H9 (cell line): ENCODE data around the gene SYT17. TPM values are rescaled to one million over a fixed set of nuclear protein-coding genes. Genes with fewer than 3 reads are reported as not detected.

ENCODE experiments used
- DNase-seq: peaks from one replicate; pipeline ENCODE4 v3.0.0-alpha.2; 2017
- H2AFZ ChIP-seq: one replicate; pipeline ENCODE4 v1.6.1; 2013; ENCODE audit warnings: mild to moderate bottlenecking, low read length, control low read depth, moderate library complexity
- H2AK5ac ChIP-seq: 2 replicates; pipeline ENCODE4 v1.6.1; 2013; ENCODE audit warnings: low read length, control low read depth, mixed read lengths; ENCODE audit not compliant: insufficient read length
- H2BK120ac ChIP-seq: one replicate; pipeline ENCODE4 v1.6.1; 2013; ENCODE audit warnings: low read depth, mild to moderate bottlenecking, low read length, control low read depth, inconsistent platforms; ENCODE audit not compliant: poor library complexity, severe bottlenecking
- H2BK12ac ChIP-seq: 2 replicates; pipeline ENCODE4 v1.6.1; 2013; ENCODE audit warnings: low read length, control low read depth, mixed read lengths, low read depth; ENCODE audit not compliant: insufficient read length
- H2BK15ac ChIP-seq: 2 replicates; pipeline ENCODE4 v1.6.1; 2013; ENCODE audit warnings: low read depth, low read length, control low read depth
- H2BK20ac ChIP-seq: one replicate; pipeline ENCODE4 v1.6.1; 2013; ENCODE audit warnings: low read depth, mild to moderate bottlenecking, low read length, control low read depth, inconsistent platforms; ENCODE audit not compliant: poor library complexity, severe bottlenecking
- H2BK5ac ChIP-seq: 2 replicates; pipeline ENCODE4 v1.6.1; 2013; ENCODE audit warnings: low read length, control low read depth, mixed read lengths; ENCODE audit not compliant: insufficient read length
- H3K14ac ChIP-seq: 2 replicates; pipeline ENCODE4 v1.6.1; 2013; ENCODE audit warnings: low read length, control low read depth; ENCODE audit not compliant: insufficient read depth
- H3K18ac ChIP-seq: 2 replicates; pipeline ENCODE4 v1.6.1; 2013; ENCODE audit warnings: low read depth, mild to moderate bottlenecking, mixed read lengths, low read length, control low read depth; ENCODE audit not compliant: insufficient read length
- H3K23ac ChIP-seq: 2 replicates; pipeline ENCODE4 v1.6.1; 2013; ENCODE audit warnings: low read length, control low read depth, mixed read lengths, low read depth; ENCODE audit not compliant: insufficient read length
- H3K23me2 ChIP-seq: 2 replicates; pipeline ENCODE4 v1.6.1; 2013; ENCODE audit warnings: low read depth, mild to moderate bottlenecking, mixed read lengths, low read length, control low read depth; ENCODE audit not compliant: insufficient read length, poor library complexity, severe bottlenecking
- H3K27ac ChIP-seq: 2 replicates; pipeline ENCODE4 v1.5.1; 2013; ENCODE audit warnings: low read length, control low read depth, mixed read lengths, low read depth; ENCODE audit not compliant: insufficient read length
- H3K27me3 ChIP-seq: 2 replicates; pipeline ENCODE4 v1.6.1; 2013; ENCODE audit warnings: low read length, control low read depth, inconsistent platforms; ENCODE audit not compliant: insufficient read depth
- H3K4ac ChIP-seq: 2 replicates; pipeline ENCODE4 v1.6.1; 2013; ENCODE audit warnings: low read depth, mild to moderate bottlenecking, control low read depth, inconsistent platforms, low read length, moderate library complexity
- H3K4me1 ChIP-seq: 2 replicates; pipeline ENCODE4 v1.6.1; 2013; ENCODE audit warnings: low read length, control low read depth, inconsistent platforms; ENCODE audit not compliant: insufficient read depth
- H3K4me2 ChIP-seq: 2 replicates; pipeline ENCODE4 v1.6.1; 2013; ENCODE audit warnings: low read length, control low read depth, mixed read lengths; ENCODE audit not compliant: insufficient read length, insufficient read depth
- H3K56ac ChIP-seq: 2 replicates; pipeline ENCODE4 v1.6.1; 2013; ENCODE audit warnings: low read depth, mild to moderate bottlenecking, mixed read lengths, low read length, control low read depth; ENCODE audit not compliant: insufficient read length
- H3K79me1 ChIP-seq: 2 replicates; pipeline ENCODE4 v1.6.1; 2013; ENCODE audit warnings: low read depth, mild to moderate bottlenecking, moderate library complexity, low read length, control low read depth, inconsistent platforms; ENCODE audit not compliant: insufficient read depth, poor library complexity, severe bottlenecking
- H3K79me2 ChIP-seq: 2 replicates; pipeline ENCODE4 v1.6.1; 2013; ENCODE audit warnings: low read length, control low read depth, inconsistent platforms; ENCODE audit not compliant: insufficient read depth
- H3K9ac ChIP-seq: 2 replicates; pipeline ENCODE4 v1.6.1; 2013; ENCODE audit warnings: low read length, control low read depth, mixed read lengths; ENCODE audit not compliant: insufficient read length; ENCODE audit errors: extremely low read depth
- H3K9me3 ChIP-seq: one replicate; pipeline ENCODE4 v1.6.1; 2013; ENCODE audit warnings: low read depth, low read length, inconsistent platforms; ENCODE audit not compliant: control insufficient read depth
- H3T11ph ChIP-seq: one replicate; pipeline ENCODE4 v1.6.1; 2013; ENCODE audit warnings: mild to moderate bottlenecking, low read length, control low read depth, inconsistent platforms
- H4K20me1 ChIP-seq: one replicate; pipeline ENCODE4 v1.6.1; 2013; ENCODE audit not compliant: control insufficient read depth, insufficient read length, insufficient read depth
- H4K5ac ChIP-seq: 2 replicates; pipeline ENCODE4 v1.6.1; 2013; ENCODE audit warnings: low read depth, mild to moderate bottlenecking, mixed read lengths, low read length, control low read depth; ENCODE audit not compliant: insufficient read length
- H4K8ac ChIP-seq: replicated peaks from 2 replicates; pipeline ENCODE4 v1.6.1; 2013; ENCODE audit warnings: low read length, control low read depth, mixed read lengths, low read depth; ENCODE audit not compliant: insufficient read length
- H4K91ac ChIP-seq: 2 replicates; pipeline ENCODE4 v1.6.1; 2013; ENCODE audit warnings: low read depth, mild to moderate bottlenecking, moderate library complexity, mixed read lengths, low read length, control low read depth; ENCODE audit not compliant: insufficient read length
- H3K27ac Mint-ChIP-seq, 3 experiments: 2 replicates in 2 of 3; 3 replicates in 1 of 3; pipeline ENCODE4 v1.8.0; 2020 to 2021; ENCODE audit warnings: mixed read lengths in 3 of 3, mild to moderate bottlenecking in 1 of 3, moderate library complexity in 1 of 3
- H3K27me3 Mint-ChIP-seq: 2 replicates; pipeline ENCODE4 v1.8.0; 2021; ENCODE audit warnings: low read depth, mild to moderate bottlenecking, moderate library complexity, mixed read lengths
- H3K36me3 Mint-ChIP-seq, 3 experiments: 2 replicates in 2 of 3; 3 replicates in 1 of 3; pipeline ENCODE4 v1.8.0; 2020 to 2021; ENCODE audit warnings: low read depth in 3 of 3, mixed read lengths in 3 of 3; ENCODE audit not compliant: insufficient read depth in 1 of 3
- H3K4me1 Mint-ChIP-seq, 2 experiments: 2 replicates each; pipeline ENCODE4 v1.8.0; 2020; ENCODE audit warnings: mixed read lengths in 2 of 2
- H3K4me3 Mint-ChIP-seq, 2 experiments: 2 replicates in 1 of 2; 3 replicates in 1 of 2; pipeline ENCODE4 v1.8.0; 2020 to 2021; ENCODE audit warnings: mild to moderate bottlenecking in 2 of 2, mixed read lengths in 2 of 2, moderate library complexity in 1 of 2
- H3K9me3 Mint-ChIP-seq, 2 experiments: 2 replicates in 1 of 2; 3 replicates in 1 of 2; pipeline ENCODE4 v1.8.0; 2020; ENCODE audit warnings: mild to moderate bottlenecking in 2 of 2, mixed read lengths in 2 of 2, moderate library complexity in 1 of 2
- WGBS: extraction: QIAGEN DNeasy Blood & Tissue Kit; methylation state at CpG from one replicate; pipeline ENCODE4 v1.1.7; 2013; ENCODE audit warnings: missing lambda C conversion rate, low lambda C conversion rate, mixed read lengths; ENCODE audit not compliant: insufficient read length; ENCODE audit errors: extremely low coverage; 5-methylcytosine and 5-hydroxymethylcytosine counted together
- total RNA-seq: library from RNA; stranded (reverse); gene quantifications from 2 replicates; pipeline ENCODE4 v1.2.1, GENCODE V29; 2021
- TF ChIP-seq, protein P1 (sequence below): fragments of 200-600 bp; sonication (generic); conservative IDR thresholded peaks from 3 replicates; pipeline ENCODE4 v1.8.0; 2021; ENCODE audit warnings: antibody characterized with exemption, mild to moderate bottlenecking

The SYT17 gene
- total RNA-seq, 1 experiment from 2014 or later = 3.0 TPM

DNA sequence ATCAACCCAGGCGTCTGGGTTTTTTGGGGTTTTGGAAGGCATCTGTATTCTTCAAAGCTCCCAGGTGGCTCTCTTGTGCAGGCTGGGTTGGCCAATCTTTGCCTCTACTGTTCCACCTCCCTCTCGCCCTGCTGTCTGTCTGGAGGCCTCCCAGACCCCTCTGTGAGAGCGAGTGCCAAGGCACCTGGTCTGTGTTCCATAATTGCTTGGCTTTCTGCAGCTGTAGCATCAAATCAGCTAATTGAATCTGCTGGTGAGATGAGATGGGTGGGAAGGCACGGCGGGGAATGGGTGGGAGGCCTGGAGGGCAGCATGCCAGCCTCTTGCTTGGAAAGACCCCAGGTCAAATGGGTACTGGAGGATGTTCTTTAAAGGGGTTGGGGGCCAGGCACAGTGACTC, 64.9 kb downstream of the SYT17 start:
- Histone ChIP-seq H3K18ac (no peak overlapping the region), H2AFZ (no peak overlapping the region), H3K23ac (no peak overlapping the region), H4K91ac (no peak overlapping the region), H3K9ac (no peak overlapping the region), H3K9me3 (peaks cover 8% of the 10 kb centered on the region), H3K14ac (no peak overlapping the region), H3K56ac (no peak overlapping the region), H3K79me1 (no peaks in the 10 kb centered on the region), H3K4ac (no peak overlapping the region), H4K20me1 (no peaks in the 10 kb centered on the region), H3K4me2 (no peak overlapping the region), H2BK15ac (no peak overlapping the region), H3K27ac (no peak overlapping the region), H3K23me2 (no peaks in the 10 kb centered on the region), H2BK120ac (no peak overlapping the region), H3K79me2 (no peaks in the 10 kb centered on the region), H2BK20ac (no peak overlapping the region), H2BK12ac (no peak overlapping the region), H2BK5ac (no peak overlapping the region), H3K27me3 (no peaks in the 10 kb centered on the region), H4K8ac (no peak overlapping the region), H3T11ph (no peak overlapping the region), H4K5ac (no peak overlapping the region), H2AK5ac (no peak overlapping the region), H3K4me1 (peaks cover 5% of the 10 kb centered on the region; the same call in 1 of the 2 replicates)
- Mint-ChIP-seq H3K27ac (peak overlapping the region in 2 of 3 experiments; percentile 13 to 75; a peak in 1 of 7 replicates), H3K4me3 (no peak overlapping the region), H3K9me3 (peaks cover 17 to 19% of the 10 kb centered on the region in 2 experiments), H3K4me1 (peaks cover 12 to 16% of the 10 kb centered on the region in 2 experiments), H3K27me3 (peaks cover 2% of the 10 kb centered on the region; the same call in 1 of the 2 replicates), H3K36me3 (peaks cover 4 to 22% (median 11%) of the 10 kb centered on the region in 3 experiments; a peak in 5 of 7 replicates)
- no peak for DNase-seq
- no CpG with 5 or more reads among the region's 5 CpGs for WGBS
- TF ChIP-seq, protein P1, sequence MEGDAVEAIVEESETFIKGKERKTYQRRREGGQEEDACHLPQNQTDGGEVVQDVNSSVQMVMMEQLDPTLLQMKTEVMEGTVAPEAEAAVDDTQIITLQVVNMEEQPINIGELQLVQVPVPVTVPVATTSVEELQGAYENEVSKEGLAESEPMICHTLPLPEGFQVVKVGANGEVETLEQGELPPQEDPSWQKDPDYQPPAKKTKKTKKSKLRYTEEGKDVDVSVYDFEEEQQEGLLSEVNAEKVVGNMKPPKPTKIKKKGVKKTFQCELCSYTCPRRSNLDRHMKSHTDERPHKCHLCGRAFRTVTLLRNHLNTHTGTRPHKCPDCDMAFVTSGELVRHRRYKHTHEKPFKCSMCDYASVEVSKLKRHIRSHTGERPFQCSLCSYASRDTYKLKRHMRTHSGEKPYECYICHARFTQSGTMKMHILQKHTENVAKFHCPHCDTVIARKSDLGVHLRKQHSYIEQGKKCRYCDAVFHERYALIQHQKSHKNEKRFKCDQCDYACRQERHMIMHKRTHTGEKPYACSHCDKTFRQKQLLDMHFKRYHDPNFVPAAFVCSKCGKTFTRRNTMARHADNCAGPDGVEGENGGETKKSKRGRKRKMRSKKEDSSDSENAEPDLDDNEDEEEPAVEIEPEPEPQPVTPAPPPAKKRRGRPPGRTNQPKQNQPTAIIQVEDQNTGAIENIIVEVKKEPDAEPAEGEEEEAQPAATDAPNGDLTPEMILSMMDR = no peak
